Stimulated activated CD4-positive, alpha-beta T cell treated with anti-CD3 and anti-CD28 coated beads, Interleukin-1b, Interleukin-23, amount 100 ng/mL, for 4 hours (primary cell): ENCODE data around the gene F12.
A peak's percentile ranks its signal among the peaks of the same experiment; 100 is the strongest.

Source experiments
- DNase-seq, 2 donors: peaks; one replicate each; pipeline ENCODE4 v3.0.0-alpha.2; 2020; ENCODE audit warnings: low read depth in 2 of 2

Gene F12

GRCh38 chr5:177446200-177447065 lies 37.1 kb upstream of the F12 start, which contains the start of gene PRR7:
Gene PRR7 (plus strand): TSS chr5:177446814. CDS start chr5:177455068, 8,254 bp downstream.
- peak; percentile 61 to 72 for DNase-seq

- DNase-seq, result no peak
Measured at GRCh38 chr5:177445917-177446199, 36.5 kb upstream of the F12 start.

GRCh38 chr5:177445052-177445916 lies 35.9 kb upstream of the F12 start:
- DNase-seq, result no peak

- DNase-seq, result no peak
Measured at GRCh38 chr5:177444106-177445051, 35.0 kb upstream of the F12 start.

GRCh38 chr5:177443144-177443983 lies 34.0 kb upstream of the F12 start:
- no peak for DNase-seq

- no peak for DNase-seq
Measured at GRCh38 chr5:177442066-177442826, 32.9 kb upstream of the F12 start.

- no peak for DNase-seq
Measured at GRCh38 chr5:177440990-177441780, 31.8 kb upstream of the F12 start.

- DNase-seq, result peak; percentile 41 to 43
Measured at GRCh38 chr5:177440211-177440989, 31.0 kb upstream of the F12 start.

- no peak for DNase-seq
Measured at GRCh38 chr5:177439518-177440053, 30.2 kb upstream of the F12 start.

GRCh38 chr5:177438468-177438867 lies 29.1 kb upstream of the F12 start:
- no peak for DNase-seq

GRCh38 chr5:177437623-177438022 lies 28.3 kb upstream of the F12 start:
- no peak for DNase-seq

GRCh38 chr5:177435847-177436536 lies 26.6 kb upstream of the F12 start:
- no peak for DNase-seq

GRCh38 chr5:177434942-177435738 lies 25.8 kb upstream of the F12 start:
- DNase-seq, result no peak

- DNase-seq, result peak; percentile 39 to 46
Measured at GRCh38 chr5:177434437-177434836, 25.1 kb upstream of the F12 start.

- DNase-seq, result no peak
Measured at GRCh38 chr5:177433658-177434217, 24.4 kb upstream of the F12 start.
